Measurements from ENCODE around the gene CDKN2AIP. TPM values are rescaled to one million over a fixed set of nuclear protein-coding genes. Genes with fewer than 3 reads are reported as not detected.
A peak's percentile ranks its signal among the peaks of the same experiment; 100 is the strongest.

The CDKN2AIP gene
- total RNA-seq, 2 donors from 2014 or later, result 14.1 to 15.3 TPM

DNA sequence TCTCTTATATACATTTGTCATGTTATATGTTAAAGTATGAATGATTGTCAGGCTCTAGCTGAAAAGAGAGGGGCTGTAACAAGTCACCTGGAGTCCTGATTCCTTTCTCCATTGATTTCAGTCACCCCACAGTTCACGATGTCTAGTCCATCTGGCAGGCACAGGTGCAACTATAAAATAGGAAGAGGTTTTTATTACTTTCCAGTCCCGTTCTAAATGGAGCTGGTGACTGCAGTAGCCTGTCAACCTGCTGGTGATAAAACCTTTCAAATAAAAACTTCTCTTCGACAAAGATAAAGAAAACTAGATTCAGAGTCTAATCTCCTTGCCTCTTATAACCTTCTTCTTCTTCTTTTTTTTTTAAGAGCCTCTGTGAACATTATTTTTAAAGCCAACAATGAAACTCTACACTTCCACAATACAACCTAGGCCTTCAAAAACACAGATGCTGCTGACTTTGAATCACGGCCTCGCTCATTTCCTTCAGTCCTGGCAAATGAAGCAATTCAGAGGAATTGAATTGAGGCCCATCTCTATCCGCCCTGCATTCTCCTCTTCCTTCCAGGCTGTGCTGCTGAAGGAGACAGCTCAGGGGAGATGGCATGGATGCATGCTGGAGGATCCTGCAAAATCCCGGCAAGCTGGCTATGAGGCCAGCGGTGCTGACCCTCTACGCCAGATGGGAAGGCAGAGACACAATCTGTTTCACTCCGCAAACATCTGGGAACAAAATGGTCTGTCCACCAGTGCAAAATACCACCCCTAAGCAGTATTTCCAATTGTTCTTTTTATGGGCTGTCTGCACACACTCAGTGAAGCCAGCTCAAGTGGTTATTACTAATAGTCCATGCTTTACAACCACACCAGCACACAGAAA, 27.3 kb upstream of the CDKN2AIP start:
- no peak overlapping the region for H3K27ac Mint-ChIP-seq
- no peaks in the 10 kb centered on the region for H3K4me1 Mint-ChIP-seq
- no peaks in the 10 kb centered on the region for H3K36me3 Mint-ChIP-seq (ENCODE audit: low read depth)
- H3K4me3 Mint-ChIP-seq, result no peak overlapping the region
- H3K9me3 ChIP-seq (ENCODE audit: control insufficient read depth, low read length), result no peaks in the 10 kb centered on the region
- H3K27me3 Mint-ChIP-seq (ENCODE audit: insufficient read depth), result no peaks in the 10 kb centered on the region
- no peak overlapping the region for H3K27ac ChIP-seq (ENCODE audit: low read depth, low read length)
- DNase-seq, result peak; percentile 27
- no peaks in the 10 kb centered on the region for H3K9me3 Mint-ChIP-seq
- no peak overlapping the region for H3K9ac ChIP-seq (ENCODE audit: extremely low read depth, low read length, poor library complexity, severe bottlenecking)
- 94% methylated on average over 9 to 10 of the region's 10 CpGs for WGBS, 2 experiments (ENCODE audit: insufficient coverage in 1 of 2, insufficient read length in 1 of 2)
- no peak overlapping the region for H3K4me3 ChIP-seq (ENCODE audit: low read length)
- H3K4me1 ChIP-seq (ENCODE audit: control insufficient read depth, insufficient read depth, low read length), result no peaks in the 10 kb centered on the region
- TF ChIP-seq, protein P1, sequence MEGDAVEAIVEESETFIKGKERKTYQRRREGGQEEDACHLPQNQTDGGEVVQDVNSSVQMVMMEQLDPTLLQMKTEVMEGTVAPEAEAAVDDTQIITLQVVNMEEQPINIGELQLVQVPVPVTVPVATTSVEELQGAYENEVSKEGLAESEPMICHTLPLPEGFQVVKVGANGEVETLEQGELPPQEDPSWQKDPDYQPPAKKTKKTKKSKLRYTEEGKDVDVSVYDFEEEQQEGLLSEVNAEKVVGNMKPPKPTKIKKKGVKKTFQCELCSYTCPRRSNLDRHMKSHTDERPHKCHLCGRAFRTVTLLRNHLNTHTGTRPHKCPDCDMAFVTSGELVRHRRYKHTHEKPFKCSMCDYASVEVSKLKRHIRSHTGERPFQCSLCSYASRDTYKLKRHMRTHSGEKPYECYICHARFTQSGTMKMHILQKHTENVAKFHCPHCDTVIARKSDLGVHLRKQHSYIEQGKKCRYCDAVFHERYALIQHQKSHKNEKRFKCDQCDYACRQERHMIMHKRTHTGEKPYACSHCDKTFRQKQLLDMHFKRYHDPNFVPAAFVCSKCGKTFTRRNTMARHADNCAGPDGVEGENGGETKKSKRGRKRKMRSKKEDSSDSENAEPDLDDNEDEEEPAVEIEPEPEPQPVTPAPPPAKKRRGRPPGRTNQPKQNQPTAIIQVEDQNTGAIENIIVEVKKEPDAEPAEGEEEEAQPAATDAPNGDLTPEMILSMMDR (conservative IDR thresholded peaks at IDR 0.05), result no peak
- H3K36me3 ChIP-seq (ENCODE audit: control insufficient read depth, insufficient read depth, low read length), result no peaks in the 10 kb centered on the region
- no peaks in the 10 kb centered on the region for H3K27me3 ChIP-seq (ENCODE audit: control insufficient read depth, insufficient read depth, low read length, poor library complexity, severe bottlenecking)

DNA sequence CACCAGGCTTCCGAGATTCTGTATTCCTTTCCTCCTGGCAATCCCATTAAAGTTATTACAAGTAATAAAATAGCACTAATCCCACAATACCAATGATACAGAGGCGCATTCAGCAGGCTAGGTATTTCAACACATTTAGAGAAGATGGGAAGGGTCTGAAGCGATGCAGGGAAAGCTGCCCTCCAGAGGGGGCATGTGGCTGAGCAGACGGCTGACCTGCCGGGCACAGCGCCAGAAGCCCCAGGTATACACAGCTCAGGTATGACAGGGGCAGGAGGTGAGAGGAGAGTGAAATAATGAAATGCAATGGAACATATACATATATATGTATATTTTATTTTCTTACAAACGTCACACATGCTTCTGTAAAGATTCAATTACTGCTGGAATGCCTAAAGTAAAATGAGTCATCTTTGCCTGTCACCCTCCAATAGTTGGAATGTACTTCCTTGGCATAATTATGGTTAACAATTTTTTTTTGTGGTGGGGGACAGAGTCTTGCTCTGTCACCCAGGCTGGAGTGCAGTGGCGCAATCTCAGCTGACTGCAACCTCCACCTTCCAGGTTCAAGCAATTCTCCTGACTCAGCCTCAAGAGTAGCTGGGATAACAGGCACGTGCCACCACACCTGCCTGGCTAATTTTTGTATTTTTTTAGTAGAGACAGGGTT, 21.3 kb upstream of the CDKN2AIP start:
- no peaks in the 10 kb centered on the region for H3K27me3 ChIP-seq (ENCODE audit: control insufficient read depth, insufficient read depth, low read length, poor library complexity, severe bottlenecking)
- Mint-ChIP-seq H3K27me3 (ENCODE audit: insufficient read depth) (no peaks in the 10 kb centered on the region), H3K36me3 (ENCODE audit: low read depth) (no peaks in the 10 kb centered on the region), H3K4me3 (no peak overlapping the region), H3K27ac (no peak overlapping the region), H3K9me3 (no peaks in the 10 kb centered on the region), H3K4me1 (no peaks in the 10 kb centered on the region)
- no peaks in the 10 kb centered on the region for H3K36me3 ChIP-seq (ENCODE audit: control insufficient read depth, insufficient read depth, low read length)
- WGBS, 2 experiments (ENCODE audit: insufficient coverage in 1 of 2, insufficient read length in 1 of 2), result 93 to 96% methylated on average over 5 to 9 of the region's 9 CpGs
- no peak overlapping the region for H3K9ac ChIP-seq (ENCODE audit: extremely low read depth, low read length, poor library complexity, severe bottlenecking)
- DNase-seq, result peak; percentile 48
- TF ChIP-seq, protein P1 (conservative IDR thresholded peaks at IDR 0.05), result peak; percentile 41
- no peaks in the 10 kb centered on the region for H3K9me3 ChIP-seq (ENCODE audit: control insufficient read depth, low read length)
- H3K27ac ChIP-seq (ENCODE audit: low read depth, low read length), result no peak overlapping the region
- no peaks in the 10 kb centered on the region for H3K4me1 ChIP-seq (ENCODE audit: control insufficient read depth, insufficient read depth, low read length)
- H3K4me3 ChIP-seq (ENCODE audit: low read length), result no peak overlapping the region

DNA sequence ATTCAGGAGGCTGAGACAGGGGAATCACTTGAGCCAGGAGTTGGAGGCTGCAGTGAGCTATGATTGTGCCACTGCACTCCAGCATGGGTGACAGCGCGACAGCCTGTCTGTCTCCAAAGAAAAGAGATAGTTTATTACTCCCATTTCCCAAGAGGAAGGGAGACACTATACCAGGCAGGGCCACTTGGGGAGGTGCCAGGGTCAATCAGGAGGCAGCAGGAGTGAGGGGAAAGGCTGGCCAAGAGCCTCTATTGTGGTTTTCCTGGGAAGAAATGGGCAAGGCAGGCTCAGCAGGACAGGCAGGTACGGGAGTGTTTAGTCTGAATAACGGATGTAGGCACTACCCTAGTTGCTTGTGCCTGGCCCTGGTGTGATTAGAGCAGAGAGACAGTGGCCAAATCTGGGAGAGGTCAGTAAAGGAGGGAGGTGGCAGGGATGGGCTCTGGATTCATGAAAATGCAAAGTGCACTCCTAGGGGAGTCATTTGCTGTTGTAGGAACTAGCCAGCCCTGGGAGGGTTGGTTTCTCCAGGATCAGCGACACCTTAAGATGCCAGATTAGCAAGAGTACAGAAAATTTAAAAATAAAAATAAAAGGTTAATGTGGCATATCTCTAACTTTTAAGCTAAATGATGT, 20.2 kb upstream of the CDKN2AIP start:
- Mint-ChIP-seq H3K27ac (no peak overlapping the region), H3K4me3 (no peak overlapping the region), H3K9me3 (no peaks in the 10 kb centered on the region), H3K4me1 (no peaks in the 10 kb centered on the region), H3K27me3 (ENCODE audit: insufficient read depth) (no peaks in the 10 kb centered on the region), H3K36me3 (ENCODE audit: low read depth) (no peaks in the 10 kb centered on the region)
- Histone ChIP-seq H3K9me3 (ENCODE audit: control insufficient read depth, low read length) (no peaks in the 10 kb centered on the region), H3K9ac (ENCODE audit: extremely low read depth, low read length, poor library complexity, severe bottlenecking) (no peak overlapping the region), H3K27ac (ENCODE audit: low read depth, low read length) (no peak overlapping the region), H3K27me3 (ENCODE audit: control insufficient read depth, insufficient read depth, low read length, poor library complexity, severe bottlenecking) (no peaks in the 10 kb centered on the region), H3K36me3 (ENCODE audit: control insufficient read depth, insufficient read depth, low read length) (no peaks in the 10 kb centered on the region), H3K4me1 (ENCODE audit: control insufficient read depth, insufficient read depth, low read length) (no peaks in the 10 kb centered on the region), H3K4me3 (ENCODE audit: low read length) (no peak overlapping the region)
- no peak for DNase-seq
- TF ChIP-seq, protein P1 (conservative IDR thresholded peaks at IDR 0.05), result no peak
- 93% methylated on average over 3 to 5 of the region's 5 CpGs for WGBS, 2 experiments (ENCODE audit: insufficient coverage in 1 of 2, insufficient read length in 1 of 2)
